Measurements from ENCODE around the gene DOHH. TPM values are rescaled to one million over a fixed set of nuclear protein-coding genes. Genes with fewer than 3 reads are reported as not detected.
"Not testable (repeated sequence)": the region's sequence is repeated elsewhere in the genome, so short reads cannot be mapped to it uniquely, and the experiment has no call there.

DOHH gene
- total RNA-seq, 1 donor from 2014 or later: 14.5 TPM

DNA sequence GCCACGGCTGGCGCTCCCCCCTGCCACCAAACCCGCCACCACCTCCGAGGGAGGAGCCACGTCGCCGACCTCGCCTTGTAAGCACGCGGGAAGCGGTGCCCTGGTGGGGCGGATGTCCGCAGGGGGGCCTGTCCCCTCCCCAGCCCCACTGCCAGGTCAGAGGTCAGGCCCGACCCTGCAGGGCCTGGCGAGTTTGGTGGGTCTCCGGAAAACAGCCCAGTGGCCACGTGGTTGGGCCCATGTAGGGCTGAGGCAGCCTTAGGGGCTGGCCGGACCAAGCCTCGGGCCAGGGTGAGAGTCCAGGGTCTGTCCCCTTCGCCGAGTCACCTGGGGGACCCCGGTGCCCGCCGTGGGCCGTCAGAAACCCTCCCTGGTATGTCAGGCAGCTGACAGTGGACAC lies 46.6 kb downstream of the DOHH start:
- H3K9me3 Mint-ChIP-seq (ENCODE audit: unreplicated experiment): no peaks in the 10 kb centered on the region

DNA sequence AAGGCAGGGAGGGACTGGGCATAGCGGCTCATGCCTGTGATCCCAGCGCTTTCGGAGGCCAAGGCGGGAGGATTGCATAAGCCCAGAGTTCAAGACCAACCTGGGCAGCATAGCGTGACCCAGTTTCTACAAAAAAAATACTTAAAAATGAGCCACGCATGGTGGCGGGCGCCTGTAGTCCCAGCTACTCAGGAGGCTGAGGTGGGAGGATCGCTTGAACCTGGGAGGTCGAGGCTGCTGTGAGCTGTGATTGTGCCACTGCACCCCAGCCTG lies 47.6 kb downstream of the DOHH start:
- not testable (repeated sequence) for FAIRE-seq; H3K27me3 Mint-ChIP-seq (ENCODE audit: low read depth, unreplicated experiment); H3K4me3 ChIP-seq (ENCODE audit: insufficient read depth, low read depth, low read length); H3K9me3 ChIP-seq (ENCODE audit: insufficient read depth, low read depth, low read length); H2AFZ ChIP-seq (ENCODE audit: low read depth, low read length); H3K9me3 Mint-ChIP-seq (ENCODE audit: unreplicated experiment); H3K9ac ChIP-seq (ENCODE audit: low read length); DNase-seq (ENCODE audit: low read depth); H3K27me3 ChIP-seq (ENCODE audit: insufficient read depth, low read length); H3K4me2 ChIP-seq (ENCODE audit: low read length)
- H3K27ac Mint-ChIP-seq (ENCODE audit: unreplicated experiment): peak overlapping the region; percentile 99
- peaks cover 12% of the 10 kb centered on the region for H3K36me3 Mint-ChIP-seq (ENCODE audit: low read depth, unreplicated experiment)
- peaks cover 17% of the 10 kb centered on the region for H3K36me3 ChIP-seq (ENCODE audit: insufficient read depth, low read length)
- peaks cover 10% of the 10 kb centered on the region for H3K4me1 Mint-ChIP-seq (ENCODE audit: low read depth, unreplicated experiment)
- peaks cover 20% of the 10 kb centered on the region for H3K79me2 ChIP-seq (ENCODE audit: insufficient read depth, low read length)
- peak overlapping the region; percentile 8 for H3K4me3 Mint-ChIP-seq (ENCODE audit: unreplicated experiment)
- H4K20me1 ChIP-seq (ENCODE audit: insufficient read depth, low read length): peaks cover 13% of the 10 kb centered on the region
- H3K4me1 ChIP-seq (ENCODE audit: insufficient read depth, low read length): peaks cover 19% of the 10 kb centered on the region
- H3K27ac ChIP-seq (ENCODE audit: low read depth, low read length): peak overlapping the region; percentile 93

More for the DNA sequence above, 46.6 kb downstream of the DOHH start:
- no peak overlapping the region for H3K4me3 Mint-ChIP-seq (ENCODE audit: unreplicated experiment)
- Histone ChIP-seq H4K20me1 (ENCODE audit: insufficient read depth, low read length) (peaks cover 13% of the 10 kb centered on the region), H3K79me2 (ENCODE audit: insufficient read depth, low read length) (peaks cover 20% of the 10 kb centered on the region), H3K9me3 (ENCODE audit: insufficient read depth, low read depth, low read length) (no peaks in the 10 kb centered on the region), H3K27ac (ENCODE audit: low read depth, low read length) (no peak overlapping the region), H3K9ac (ENCODE audit: low read length) (no peak overlapping the region), H3K4me3 (ENCODE audit: insufficient read depth, low read depth, low read length) (no peak overlapping the region), H3K4me1 (ENCODE audit: insufficient read depth, low read length) (peaks cover 28% of the 10 kb centered on the region), H3K36me3 (ENCODE audit: insufficient read depth, low read length) (peaks cover 17% of the 10 kb centered on the region), H3K27me3 (ENCODE audit: insufficient read depth, low read length) (no peaks in the 10 kb centered on the region), H3K4me2 (ENCODE audit: low read length) (no peak overlapping the region), H2AFZ (ENCODE audit: low read depth, low read length) (no peak overlapping the region)
- FAIRE-seq (no peak), DNase-seq (ENCODE audit: low read depth) (no peak)
- peaks cover 13% of the 10 kb centered on the region for H3K4me1 Mint-ChIP-seq (ENCODE audit: low read depth, unreplicated experiment)
- peaks cover 14% of the 10 kb centered on the region for H3K36me3 Mint-ChIP-seq (ENCODE audit: low read depth, unreplicated experiment)
- TF ChIP-seq, protein P1, sequence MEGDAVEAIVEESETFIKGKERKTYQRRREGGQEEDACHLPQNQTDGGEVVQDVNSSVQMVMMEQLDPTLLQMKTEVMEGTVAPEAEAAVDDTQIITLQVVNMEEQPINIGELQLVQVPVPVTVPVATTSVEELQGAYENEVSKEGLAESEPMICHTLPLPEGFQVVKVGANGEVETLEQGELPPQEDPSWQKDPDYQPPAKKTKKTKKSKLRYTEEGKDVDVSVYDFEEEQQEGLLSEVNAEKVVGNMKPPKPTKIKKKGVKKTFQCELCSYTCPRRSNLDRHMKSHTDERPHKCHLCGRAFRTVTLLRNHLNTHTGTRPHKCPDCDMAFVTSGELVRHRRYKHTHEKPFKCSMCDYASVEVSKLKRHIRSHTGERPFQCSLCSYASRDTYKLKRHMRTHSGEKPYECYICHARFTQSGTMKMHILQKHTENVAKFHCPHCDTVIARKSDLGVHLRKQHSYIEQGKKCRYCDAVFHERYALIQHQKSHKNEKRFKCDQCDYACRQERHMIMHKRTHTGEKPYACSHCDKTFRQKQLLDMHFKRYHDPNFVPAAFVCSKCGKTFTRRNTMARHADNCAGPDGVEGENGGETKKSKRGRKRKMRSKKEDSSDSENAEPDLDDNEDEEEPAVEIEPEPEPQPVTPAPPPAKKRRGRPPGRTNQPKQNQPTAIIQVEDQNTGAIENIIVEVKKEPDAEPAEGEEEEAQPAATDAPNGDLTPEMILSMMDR (IDR thresholded peaks at IDR 0.05; ENCODE audit: insufficient read depth, low read depth, low read length): no peak
- TF ChIP-seq EZH2 (IDR thresholded peaks at IDR 0.05; ENCODE audit: insufficient read depth, low read length): no peak
- no peaks in the 10 kb centered on the region for H3K27me3 Mint-ChIP-seq (ENCODE audit: low read depth, unreplicated experiment)
- H3K27ac Mint-ChIP-seq (ENCODE audit: unreplicated experiment): no peak overlapping the region

DNA sequence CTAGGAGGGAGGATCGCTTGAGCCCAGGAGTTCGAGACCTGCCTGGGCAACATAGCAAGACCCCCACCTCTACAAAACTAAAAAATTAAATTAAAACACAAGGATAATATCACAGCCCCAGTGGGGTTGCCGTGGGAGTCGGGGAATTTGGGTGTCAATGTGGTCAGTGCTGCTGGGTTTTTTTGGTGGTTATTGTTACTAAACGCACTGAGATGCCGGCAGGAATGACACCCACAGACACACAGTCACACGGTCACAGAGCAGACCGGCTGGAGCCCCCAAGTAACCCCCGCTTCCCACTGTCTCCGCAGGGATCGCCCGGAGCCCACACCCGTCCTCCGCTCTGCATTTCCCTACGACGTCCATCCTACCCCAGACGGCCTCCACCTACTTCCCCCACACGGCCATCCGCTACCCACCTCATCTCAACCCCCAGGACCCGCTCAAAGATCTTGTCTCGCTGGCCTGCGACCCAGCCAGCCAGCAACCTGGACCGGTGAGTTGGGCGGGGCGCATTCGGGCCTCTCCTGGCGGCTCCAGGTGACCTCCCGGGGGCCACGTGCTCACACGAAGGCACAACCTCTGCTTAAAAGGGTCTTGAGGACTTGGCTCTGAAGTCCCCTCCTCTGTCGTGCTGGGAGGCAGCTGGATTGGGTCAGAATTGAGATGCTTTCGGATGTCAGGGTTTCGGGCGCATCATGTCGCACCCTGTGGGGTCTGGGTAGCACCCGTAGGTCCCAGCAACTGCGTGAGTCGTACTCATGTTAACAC lies 48.1 kb downstream of the DOHH start:
- no peak for FAIRE-seq
- H3K79me2 ChIP-seq (ENCODE audit: insufficient read depth, low read length): peaks cover 20% of the 10 kb centered on the region
- H3K27ac ChIP-seq (ENCODE audit: low read depth, low read length): peak overlapping the region; percentile 93

More for the DNA sequence above, 48.1 kb downstream of the DOHH start:
- Mint-ChIP-seq H3K36me3 (ENCODE audit: low read depth, unreplicated experiment) (peaks cover 14% of the 10 kb centered on the region), H3K4me3 (ENCODE audit: unreplicated experiment) (peak overlapping the region; percentile 8), H3K27ac (ENCODE audit: unreplicated experiment) (peak overlapping the region; percentile 99), H3K27me3 (ENCODE audit: low read depth, unreplicated experiment) (no peaks in the 10 kb centered on the region), H3K4me1 (ENCODE audit: low read depth, unreplicated experiment) (peaks cover 10% of the 10 kb centered on the region), H3K9me3 (ENCODE audit: unreplicated experiment) (no peaks in the 10 kb centered on the region)
- peak overlapping the region; percentile 85 for H3K9ac ChIP-seq (ENCODE audit: low read length)
- no peak overlapping the region for H3K4me2 ChIP-seq (ENCODE audit: low read length)
- H3K27me3 ChIP-seq (ENCODE audit: insufficient read depth, low read length): no peaks in the 10 kb centered on the region
- no peaks in the 10 kb centered on the region for H3K9me3 ChIP-seq (ENCODE audit: insufficient read depth, low read depth, low read length)
- H4K20me1 ChIP-seq (ENCODE audit: insufficient read depth, low read length): peaks cover 18% of the 10 kb centered on the region
- no peak for DNase-seq (ENCODE audit: low read depth)
- no peak overlapping the region for H3K4me3 ChIP-seq (ENCODE audit: insufficient read depth, low read depth, low read length)
- no peak overlapping the region for H2AFZ ChIP-seq (ENCODE audit: low read depth, low read length)
- peaks cover 17% of the 10 kb centered on the region for H3K36me3 ChIP-seq (ENCODE audit: insufficient read depth, low read length)
- TF ChIP-seq, protein P1 (IDR thresholded peaks at IDR 0.05; ENCODE audit: insufficient read depth, low read depth, low read length): no peak
- H3K4me1 ChIP-seq (ENCODE audit: insufficient read depth, low read length): peaks cover 13% of the 10 kb centered on the region
